DMS 273 (cell line): ENCODE data around the gene CYP4A22.
"Not testable (repeated sequence)": the region's sequence is repeated elsewhere in the genome, so short reads cannot be mapped to it uniquely, and the experiment has no call there.

Experiments used
- DNase-seq: peaks from one replicate; lab custom pipeline; 2025; ENCODE audit not compliant: unreplicated experiment; lab: John Stamatoyannopoulos, UW

CYP4A22 gene

GRCh38 chr1:47137198-47137597 is at the start of gene CYP4A22:
Gene CYP4A22 (plus strand): TSS chr1:47137441. CDS start chr1:47137486, 45 bp downstream.
- no peak for DNase-seq

- peak; percentile 52 for DNase-seq
These were observed 47.9 kb upstream of the CYP4A22 start for GRCh38 chr1:47089356-47089755.

- not testable (repeated sequence) for DNase-seq
These were observed 45.8 kb upstream of the CYP4A22 start for GRCh38 chr1:47091476-47091875.

GRCh38 chr1:47104816-47105215 is 32.4 kb upstream of the CYP4A22 start:
- no peak for DNase-seq

GRCh38 chr1:47106792-47107191 is 30.4 kb upstream of the CYP4A22 start:
- DNase-seq = no peak

GRCh38 chr1:47107851-47108574 is 29.2 kb upstream of the CYP4A22 start:
- DNase-seq = not testable (repeated sequence)

GRCh38 chr1:47109482-47109881 is 27.8 kb upstream of the CYP4A22 start:
- not testable (repeated sequence) for DNase-seq

GRCh38 chr1:47113178-47113577 is 24.1 kb upstream of the CYP4A22 start:
- DNase-seq = no peak

GRCh38 chr1:47121039-47121438 is 16.2 kb upstream of the CYP4A22 start:
- not testable (repeated sequence) for DNase-seq

- not testable (repeated sequence) for DNase-seq
These were observed 12.4 kb upstream of the CYP4A22 start for GRCh38 chr1:47124834-47125233.

GRCh38 chr1:47126997-47127396 is 10.2 kb upstream of the CYP4A22 start:
- not testable (repeated sequence) for DNase-seq

- DNase-seq = no peak
These were observed 9.0 kb upstream of the CYP4A22 start for GRCh38 chr1:47128221-47128620.

GRCh38 chr1:47128854-47129253 is 8.4 kb upstream of the CYP4A22 start:
- DNase-seq = not testable (repeated sequence)

GRCh38 chr1:47129489-47130230 is 7.6 kb upstream of the CYP4A22 start:
- DNase-seq = not testable (repeated sequence)

GRCh38 chr1:47132665-47133064 is 4.6 kb upstream of the CYP4A22 start:
- DNase-seq = not testable (repeated sequence)

- no peak for DNase-seq
These were observed 829 bp downstream of the CYP4A22 start for GRCh38 chr1:47137925-47138615.

- DNase-seq = not testable (repeated sequence)
These were observed 3.1 kb downstream of the CYP4A22 start for GRCh38 chr1:47140358-47140757.

- DNase-seq = not testable (repeated sequence)
These were observed 6.4 kb downstream of the CYP4A22 start for GRCh38 chr1:47143654-47144053.

- DNase-seq = not testable (repeated sequence)
These were observed 9.3 kb downstream of the CYP4A22 start for GRCh38 chr1:47146495-47146894.

GRCh38 chr1:47147047-47147785 is 10.0 kb downstream of the CYP4A22 start:
- no peak for DNase-seq

GRCh38 chr1:47149162-47149561 is 11.9 kb downstream of the CYP4A22 start:
- DNase-seq = peak; percentile 44
